Pons (tissue), 1 donor: ENCODE results near the gene CYP46A1.
"Not testable (repeated sequence)": the region's sequence is repeated elsewhere in the genome, so short reads cannot be mapped to it uniquely, and the experiment has no call there.

ENCODE experiments used
- DNase-seq: peaks from one replicate; pipeline ENCODE4 v3.0.0-alpha.2; 2016; ENCODE audit warnings: low spot score

The CYP46A1 gene

DNA sequence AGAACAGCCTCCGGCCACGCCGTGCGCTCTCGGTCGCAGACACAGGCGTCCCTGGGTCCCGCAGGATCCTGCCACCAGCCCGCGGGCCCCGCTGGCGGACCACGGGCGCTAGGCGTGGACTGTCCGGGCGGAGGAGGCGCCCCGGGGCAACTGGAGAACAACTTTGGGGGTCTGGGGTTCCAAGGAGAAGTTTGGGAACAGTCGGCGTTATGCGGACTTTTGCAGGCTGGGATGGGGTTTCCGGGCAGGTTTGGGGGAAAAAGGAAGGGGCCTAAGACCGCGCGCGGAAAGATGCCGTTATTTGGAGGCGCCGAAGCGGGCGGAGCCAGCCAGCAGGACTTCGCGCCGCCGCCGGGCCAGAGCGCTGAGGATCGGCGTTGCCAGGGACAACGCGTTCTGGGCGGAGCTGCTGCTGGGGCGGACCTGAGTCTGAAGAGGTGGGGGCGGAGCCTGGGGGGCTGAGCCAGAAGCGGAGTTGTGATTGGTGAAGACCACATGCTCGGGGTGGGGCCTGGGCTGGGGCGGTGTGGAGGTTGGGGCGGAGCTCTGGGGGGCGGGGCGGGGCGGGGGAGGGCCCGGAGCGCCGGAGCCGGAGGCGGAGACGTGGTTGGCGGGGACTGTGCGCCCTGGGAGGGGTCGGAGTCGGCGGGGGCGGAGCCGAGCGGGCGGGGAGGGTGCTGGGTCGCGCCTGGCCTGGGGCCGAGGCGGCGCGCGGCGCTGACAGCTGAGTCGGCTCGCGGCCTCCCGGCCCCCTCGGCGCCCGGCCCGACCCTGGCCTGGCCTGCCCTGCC is at the start of gene CYP46A1:
CYP46A1 (plus strand) TSS at position 680 of the 791 bp plus-strand sequence. CDS start 120 bp downstream, outside the sequence.
- DNase-seq, result peak; percentile 99

DNA sequence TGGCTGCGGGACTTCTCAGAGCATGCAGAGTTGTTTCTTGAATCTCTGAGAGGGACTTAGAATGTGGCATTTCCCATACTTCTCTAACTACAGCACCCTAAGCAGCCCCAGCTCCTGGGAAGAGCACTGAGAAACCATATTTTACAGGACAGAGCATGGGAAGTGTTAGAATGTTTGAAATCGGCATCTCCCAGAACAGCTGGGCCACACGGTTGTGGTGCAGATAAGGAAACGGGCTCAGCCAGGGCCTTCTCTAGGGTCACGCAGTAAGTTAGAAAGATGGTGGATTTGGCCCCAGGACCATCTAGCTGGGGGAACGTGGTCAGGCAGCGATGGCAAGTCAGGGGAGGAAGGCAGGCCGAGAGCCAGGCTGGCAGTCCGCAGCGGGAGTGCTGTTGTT is 49.7 kb upstream of the CYP46A1 start:
- no peak for DNase-seq

DNA sequence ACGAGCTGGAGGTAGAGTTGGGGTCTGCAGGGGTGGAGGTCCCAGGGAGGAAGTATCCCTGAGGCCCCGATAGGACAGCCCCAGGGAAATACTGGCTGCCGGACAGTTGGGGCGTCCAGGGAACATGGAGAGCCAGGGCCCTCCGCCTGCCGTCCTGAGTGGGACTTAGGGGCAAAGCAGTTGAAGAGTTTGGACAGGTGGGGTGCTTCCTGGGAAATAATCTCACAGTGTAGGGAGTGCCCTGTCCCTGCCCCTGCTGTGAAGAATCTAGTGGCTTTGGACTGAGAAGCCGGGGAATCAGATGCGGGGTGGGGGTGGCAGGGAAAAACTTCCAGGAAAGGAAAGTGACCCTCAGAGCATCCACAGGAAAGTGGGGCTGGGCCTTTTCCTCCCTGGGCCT is 49.0 kb upstream of the CYP46A1 start:
- DNase-seq, result no peak

DNA sequence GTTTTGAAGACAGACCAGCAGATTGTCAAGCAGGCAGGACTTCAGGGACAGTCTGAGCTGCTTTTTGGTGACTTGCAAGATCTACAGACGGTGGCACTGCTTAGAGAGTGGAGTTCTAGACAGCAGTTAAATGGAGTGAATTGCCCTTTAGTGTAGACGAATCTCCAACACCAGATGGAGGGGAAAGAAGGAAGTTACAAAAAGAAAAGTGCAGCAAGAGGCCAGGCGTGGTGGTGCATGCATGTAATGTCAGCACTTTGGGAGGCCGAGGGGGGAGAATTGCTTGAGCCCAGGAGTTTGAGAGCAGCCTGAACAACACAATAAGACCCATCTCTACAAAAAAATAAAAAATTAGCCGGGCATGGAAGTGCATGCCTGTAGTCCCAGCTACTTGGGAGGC is 47.6 kb upstream of the CYP46A1 start:
- DNase-seq, result no peak

DNA sequence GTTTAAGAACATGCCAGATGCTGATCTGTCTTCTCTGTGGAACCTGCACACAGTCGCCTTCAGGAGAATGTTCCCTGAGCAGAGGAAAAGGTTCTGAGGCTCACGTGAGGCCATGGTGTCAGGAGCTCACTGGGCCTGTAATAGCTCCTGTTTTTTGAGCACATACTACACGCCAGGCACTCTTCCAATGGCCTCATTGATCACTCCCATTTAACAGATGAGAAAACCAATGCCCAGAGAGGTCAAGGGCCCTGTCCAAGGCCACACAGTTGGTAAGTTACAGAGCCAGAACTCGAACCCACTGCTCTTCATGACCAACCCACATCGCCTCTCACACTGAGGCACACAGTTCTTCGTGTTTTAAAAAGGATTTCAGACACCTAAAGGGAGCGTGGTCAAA is 46.5 kb upstream of the CYP46A1 start:
- no peak for DNase-seq

DNA sequence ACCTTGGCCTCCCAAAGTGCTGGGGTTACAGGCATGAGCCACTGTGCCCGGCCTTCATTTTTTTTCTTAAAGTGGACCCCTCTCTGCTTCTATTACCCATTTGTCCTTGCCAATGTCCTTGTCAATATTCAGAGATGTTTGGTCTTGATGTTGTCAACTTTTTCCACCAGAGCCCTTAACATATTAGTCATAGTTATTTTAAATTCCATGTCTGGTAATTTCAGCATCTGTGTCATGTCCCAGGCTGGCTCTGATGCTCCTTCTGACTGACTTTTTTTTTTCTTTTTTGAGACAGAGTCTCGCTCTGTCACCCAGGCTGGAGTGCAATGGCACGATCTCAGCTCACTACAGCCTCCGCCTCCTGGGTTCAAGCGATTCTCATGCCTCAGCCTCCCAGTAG is 41.3 kb upstream of the CYP46A1 start:
- DNase-seq, result not testable (repeated sequence)

DNA sequence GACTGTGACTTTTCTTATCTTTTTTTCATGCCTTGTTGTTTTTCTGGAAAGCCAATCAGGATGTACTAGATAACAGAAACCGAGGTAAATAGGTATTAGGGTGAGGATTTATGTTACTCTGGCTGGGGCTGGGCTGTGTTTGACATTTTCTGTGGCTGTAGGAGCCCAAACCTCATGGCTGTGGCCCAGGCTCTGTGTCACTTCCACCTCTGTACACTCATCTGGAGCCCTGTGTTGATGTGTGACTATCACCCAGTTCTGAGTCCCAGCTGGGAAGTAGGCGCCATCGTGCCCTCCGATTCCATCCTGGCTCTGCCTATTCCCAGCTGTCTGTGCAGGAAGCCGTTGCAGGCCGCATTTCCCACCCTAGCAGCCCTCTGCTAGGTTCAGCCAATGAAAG is 40.8 kb upstream of the CYP46A1 start:
- DNase-seq, result no peak

DNA sequence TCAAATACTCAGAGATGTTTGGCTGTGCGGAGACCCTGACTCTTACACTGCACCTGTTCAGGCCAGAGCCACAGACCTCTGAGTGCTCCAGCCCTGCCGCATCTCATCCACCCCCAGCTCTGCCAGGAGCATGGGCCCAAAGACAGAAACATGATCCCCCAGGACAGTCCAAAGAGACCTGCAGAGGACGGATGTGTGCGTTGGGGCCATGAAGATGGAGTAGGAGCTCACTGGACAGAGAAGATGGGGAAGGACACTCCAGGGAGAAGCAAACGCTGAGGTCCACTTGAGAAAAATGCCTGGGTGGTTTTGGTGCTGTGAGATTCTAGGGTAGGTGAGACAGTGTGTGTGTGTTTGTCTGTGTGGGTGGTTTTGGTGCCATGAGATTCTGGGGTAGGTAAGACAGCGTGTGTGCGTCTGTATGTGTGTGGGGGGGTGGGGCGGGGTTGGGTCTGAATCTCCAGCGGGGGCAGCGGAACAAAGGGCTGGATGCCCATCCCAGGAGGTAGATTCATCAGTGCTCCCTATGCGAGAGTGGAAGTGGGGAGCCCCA is 40.0 kb upstream of the CYP46A1 start:
- DNase-seq, result no peak

DNA sequence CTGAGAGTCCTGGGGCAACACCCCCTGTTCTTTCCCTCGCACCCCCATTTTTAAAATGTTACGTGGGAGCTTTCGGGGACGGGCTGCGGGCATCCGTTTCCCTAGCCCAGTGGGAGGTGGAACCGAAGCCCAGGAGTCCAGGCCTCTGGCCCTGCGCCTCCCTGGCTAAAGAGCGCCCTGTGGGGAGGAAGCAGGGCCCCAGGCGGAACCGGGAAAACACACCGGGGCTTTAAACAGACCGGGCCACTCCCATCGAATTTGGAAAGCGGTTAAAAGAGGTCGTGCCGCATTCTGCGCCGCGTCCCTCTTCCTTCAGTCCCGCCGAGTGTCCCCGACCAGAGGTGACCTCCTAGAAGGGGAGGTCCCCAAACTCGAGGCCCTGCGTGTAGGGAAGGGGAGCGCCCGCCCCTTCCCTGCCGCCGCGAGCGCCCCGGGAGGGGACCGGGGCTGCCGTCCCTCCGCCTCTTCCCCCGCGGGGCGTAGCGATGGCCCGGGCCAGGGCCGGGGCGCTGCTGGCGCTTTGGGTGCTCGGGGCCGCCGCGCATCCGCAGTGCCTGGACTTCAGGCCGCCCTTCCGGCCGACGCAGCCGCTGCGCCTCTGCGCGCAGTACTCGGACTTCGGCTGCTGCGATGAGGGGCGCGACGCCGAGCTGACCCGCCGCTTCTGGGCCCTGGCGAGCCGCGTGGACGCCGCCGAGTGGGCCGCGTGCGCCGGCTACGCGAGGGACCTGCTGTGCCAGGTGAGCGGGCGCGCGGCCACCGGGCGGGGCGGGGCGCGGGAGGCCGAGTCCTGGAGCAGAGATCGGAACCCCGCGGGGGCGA is 39.2 kb upstream of the CYP46A1 start, which contains the start of gene HHIPL1:
HHIPL1 (plus strand) TSS at position 407 of the 822 bp plus-strand sequence; CDS start at position 486, 79 bp downstream.
- DNase-seq, result no peak

DNA sequence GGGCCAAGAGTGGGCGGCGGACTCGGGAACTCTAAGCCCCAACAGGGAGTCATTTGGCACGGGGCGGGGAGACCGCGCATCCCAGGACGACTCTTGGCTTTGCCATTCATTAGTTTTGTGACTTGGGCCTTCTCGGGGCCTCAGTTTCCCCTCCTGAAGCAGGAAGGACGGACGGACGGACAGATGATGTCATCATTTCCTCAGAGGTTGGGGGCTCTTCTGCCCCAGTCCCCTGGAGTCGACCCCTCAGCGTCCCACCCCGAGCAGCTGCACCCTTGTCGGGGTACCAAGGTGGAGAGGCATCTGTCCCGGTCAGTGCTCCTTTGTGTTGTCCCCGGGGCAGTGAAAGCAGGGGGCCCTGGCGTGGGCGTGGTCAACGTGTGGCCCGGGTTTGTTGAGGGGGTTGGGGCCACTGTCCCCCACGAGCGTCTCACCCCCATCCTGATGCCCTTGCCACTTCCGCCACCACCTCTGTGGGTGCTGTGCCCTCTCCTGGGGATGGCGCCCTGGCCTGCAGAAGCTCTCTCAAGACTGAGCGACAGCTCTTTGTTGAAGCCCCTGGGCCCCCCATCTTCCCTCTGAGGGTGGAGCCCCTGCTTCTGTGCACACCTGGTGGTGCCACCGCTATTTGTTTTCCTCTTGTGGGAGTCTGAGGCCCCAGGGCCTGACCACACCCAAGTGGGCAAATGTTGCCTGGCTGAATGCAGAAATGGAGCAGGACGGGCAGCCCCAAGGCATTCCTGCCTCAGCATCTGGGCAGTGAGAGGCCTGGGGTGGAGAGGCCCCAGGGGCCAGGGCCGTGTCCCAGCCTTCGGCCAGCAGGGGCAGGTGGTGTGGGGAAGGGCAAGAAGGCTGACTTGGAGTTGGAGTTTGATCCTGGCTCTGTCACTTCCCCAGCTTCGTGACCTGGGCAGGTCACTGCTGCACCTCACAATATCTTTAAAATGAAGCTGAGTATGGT is 38.3 kb upstream of the CYP46A1 start:
- no peak for DNase-seq

DNA sequence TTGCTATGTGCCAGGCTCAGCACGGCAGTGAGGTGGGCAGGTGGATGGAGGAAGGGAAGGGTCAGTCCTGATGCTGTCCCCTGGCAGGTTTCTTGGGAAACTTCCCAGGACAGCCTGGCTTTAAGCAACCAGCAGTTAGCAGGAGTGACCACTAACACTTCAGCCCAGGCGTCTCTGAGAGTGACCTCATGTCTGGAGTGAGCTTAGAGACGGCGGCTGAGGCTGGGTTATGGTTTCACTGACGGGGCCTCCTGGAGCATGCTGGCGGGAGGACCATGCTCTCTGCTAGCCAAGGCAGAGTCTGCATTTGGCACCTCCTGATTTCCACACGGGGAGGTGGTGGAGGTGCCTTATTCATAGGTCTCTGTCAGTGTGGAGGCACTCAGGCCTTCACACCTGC is 36.7 kb upstream of the CYP46A1 start:
- no peak for DNase-seq

DNA sequence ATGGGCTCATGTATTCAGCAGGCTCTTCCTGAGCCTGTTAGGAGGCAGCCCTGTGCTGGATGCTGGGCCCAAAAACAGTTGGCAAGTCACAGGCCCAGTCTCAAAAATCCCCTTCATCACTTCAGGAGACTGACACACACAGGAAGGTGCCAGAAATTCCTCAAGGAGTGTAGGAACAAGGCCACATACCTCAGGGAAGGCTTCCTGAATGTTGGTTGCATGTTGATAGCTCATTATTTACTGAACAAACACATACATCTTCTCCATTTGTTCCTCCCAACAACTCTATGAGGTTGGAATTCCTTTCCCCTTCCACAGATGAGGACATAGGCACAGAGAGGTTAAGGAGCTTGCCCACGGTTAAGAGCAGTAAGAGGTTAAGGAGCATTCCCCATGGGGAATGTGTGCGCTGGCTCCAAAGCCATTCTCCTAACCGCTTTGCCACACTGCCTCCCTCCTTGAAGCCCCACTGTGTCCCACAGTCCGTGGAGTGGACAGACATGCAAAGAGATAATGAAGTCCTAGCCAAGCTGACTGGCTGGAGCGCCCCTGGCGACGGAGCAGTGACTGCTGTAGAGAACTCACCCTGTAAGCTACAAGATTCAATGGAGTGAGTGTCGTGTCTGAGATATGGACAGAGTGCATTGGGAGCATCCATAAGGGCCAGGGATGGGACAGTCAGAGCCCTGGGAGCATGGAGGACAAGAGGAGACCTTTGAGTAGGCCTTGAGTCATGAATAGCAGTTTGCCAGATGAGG is 35.9 kb upstream of the CYP46A1 start:
- DNase-seq, result no peak

DNA sequence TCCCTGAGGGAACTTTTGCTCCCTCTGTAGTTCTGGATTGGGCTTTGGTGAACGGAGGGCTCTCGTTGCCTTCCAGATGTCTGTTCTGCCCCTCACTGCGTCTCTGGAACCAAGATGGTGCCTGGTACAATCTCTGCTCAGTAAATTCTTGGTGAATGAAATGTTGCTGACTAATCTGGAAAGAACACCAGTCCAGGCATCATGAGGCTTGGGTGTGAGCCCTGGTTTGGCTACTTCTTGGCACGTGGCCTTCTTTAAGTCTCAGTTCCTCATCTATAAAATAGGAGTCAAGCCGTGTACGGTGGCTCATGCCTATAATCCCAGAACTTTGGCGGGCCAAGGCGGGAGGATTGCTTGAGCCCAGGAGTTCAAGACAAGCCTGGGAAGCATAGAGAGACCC is 34.9 kb upstream of the CYP46A1 start:
- no peak for DNase-seq

DNA sequence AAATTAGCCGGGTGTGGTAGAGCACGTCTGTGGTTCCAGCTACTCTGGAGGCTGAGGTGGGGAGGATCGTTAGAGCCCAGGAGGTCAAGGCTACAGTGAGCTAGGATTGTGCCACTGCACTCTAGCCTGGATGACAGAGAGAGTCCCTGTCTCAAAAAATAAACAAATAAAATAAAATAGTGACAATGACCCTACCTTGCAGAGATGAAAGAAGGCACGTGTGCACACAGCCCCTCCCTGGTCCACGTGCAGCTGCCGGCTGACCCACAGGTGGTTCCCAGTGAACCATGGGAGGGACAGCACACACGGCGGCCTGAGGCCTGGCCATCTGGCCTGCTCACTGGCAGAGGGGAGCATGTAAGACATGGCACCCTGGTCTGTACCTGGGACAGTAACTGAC is 34.5 kb upstream of the CYP46A1 start:
- DNase-seq, result no peak

DNA sequence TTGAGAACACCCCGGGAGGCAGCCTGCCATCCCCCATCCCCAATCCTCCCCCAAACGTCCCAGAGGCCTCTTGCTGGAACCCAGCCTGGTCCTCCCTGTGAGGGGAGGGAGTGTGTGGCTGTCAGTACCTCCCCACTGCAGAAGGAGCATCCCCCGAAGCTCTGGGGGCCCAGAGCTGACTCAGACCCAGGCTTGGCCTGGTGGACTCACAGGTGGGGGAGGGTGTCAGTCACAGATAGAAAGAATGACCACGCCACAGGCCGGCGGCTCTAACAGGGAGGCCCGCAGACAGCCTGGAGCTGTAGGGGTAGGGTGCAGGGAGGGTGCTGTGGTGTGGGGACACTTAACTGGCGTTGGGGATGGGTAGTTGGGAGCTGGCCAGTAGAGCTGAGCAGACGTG is 33.9 kb upstream of the CYP46A1 start:
- DNase-seq, result no peak

DNA sequence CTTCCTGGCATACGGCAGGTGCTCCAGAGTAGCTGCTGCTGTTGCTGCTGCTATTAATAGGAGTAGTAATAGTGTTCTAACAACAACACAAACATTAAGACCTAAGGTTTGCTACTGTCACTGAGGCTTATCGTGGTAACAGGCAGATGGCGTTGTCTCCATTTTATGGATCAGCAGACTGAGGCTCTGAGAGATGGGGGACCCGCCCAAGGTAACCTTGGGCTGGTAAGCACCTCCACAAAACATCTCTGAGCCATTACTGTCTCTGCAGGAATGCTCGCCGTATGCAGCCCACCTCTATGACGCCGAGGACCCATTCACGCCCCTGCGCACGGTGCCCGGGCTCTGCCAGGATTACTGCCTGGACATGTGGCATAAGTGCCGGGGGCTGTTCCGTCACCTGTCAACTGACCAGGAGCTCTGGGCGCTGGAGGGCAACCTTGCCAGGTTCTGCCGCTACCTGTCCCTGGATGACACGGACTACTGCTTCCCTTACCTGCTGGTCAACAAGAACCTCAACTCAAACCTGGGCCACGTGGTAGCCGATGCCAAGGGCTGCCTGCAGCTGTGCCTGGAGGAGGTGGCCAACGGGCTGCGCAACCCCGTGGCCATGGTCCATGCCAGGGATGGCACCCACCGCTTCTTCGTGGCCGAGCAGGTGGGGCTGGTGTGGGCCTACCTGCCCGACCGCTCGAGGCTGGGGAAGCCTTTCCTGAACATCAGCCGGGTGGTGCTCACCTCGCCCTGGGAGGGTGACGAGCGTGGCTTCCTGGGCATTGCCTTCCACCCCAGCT is 31.9 kb upstream of the CYP46A1 start:
- DNase-seq, result no peak

DNA sequence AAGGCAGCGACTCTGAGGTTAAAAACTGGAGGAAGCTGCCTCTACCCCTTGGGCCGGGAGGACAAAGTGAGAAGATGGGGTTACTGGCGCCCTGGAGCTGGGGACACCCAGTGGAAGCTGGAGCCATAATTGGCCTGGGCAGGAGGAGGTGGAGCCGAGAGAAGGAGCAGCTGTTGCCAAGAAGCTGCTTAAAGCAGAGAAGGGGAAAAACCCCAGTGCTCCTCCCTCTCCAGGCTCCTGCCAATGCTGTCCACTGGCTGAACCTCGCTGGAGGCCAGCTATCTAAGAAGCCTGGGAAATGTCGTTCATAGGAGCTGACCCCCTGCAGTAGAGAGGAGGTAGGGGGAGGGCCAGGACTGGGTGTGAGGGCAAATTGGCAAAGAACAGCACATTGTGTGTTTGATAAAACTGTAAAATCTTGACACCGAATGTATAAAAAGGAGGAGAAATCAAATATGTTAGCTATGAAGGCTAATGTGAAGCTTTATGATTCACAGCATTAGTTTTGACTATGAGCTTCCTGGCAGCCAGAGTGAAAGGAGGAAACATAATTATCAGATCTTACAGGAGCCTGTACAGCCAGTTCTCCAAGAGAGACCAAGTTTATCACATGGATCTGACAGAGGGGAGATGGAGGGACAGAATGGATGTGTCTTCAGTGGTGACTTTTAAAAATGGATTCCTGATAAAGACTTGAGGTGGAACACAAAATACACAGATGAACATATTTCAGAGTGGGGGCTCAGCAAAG is 29.7 kb upstream of the CYP46A1 start:
- DNase-seq, result peak; percentile 30

DNA sequence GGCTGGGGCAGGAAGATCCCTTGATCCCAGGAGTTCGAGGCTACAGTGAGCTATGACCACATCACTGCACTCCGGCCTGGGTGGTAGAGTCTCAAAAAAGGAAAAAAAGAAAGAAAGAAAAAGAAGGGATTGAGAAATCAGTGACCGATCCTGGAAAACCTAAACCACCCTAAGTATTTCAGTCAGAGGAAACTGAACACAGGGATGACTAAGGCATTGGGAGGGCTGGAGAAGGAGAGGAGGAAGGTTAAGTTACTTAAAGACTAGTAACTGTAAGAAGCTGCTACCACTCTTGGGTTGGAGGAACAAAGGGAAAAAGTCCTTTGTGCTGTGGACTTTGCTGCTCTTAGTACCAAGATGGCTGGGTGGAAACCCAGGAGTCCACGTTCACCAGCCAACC is 28.6 kb upstream of the CYP46A1 start:
- DNase-seq, result no peak

DNA sequence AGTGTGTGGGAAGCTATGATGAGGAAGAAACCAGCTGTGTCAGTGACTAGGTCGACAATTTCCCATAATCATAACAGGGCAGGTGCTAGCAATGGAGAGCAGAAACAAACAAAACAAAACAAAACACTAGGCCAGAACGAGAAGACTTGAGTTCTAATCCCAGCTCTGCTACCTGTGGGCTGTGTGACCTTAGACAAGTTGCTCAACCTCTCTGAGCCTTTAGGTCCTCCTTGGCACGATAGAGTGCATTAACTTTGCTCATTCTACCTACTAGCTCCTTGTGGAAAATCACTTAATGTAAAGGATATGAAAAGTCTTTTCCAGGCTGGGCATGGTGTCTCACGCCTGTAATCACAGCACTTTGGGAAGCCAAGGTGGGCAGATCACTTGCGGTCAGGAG is 27.9 kb upstream of the CYP46A1 start:
- DNase-seq, result no peak
